22Rv1 (cell line): ENCODE measurements around the gene XPR1.

Experiments
- CTCF ChIP-seq: fragments of 450-650 bp; IDR thresholded peaks from 2 replicates; pipeline ENCODE4 v1.5.1; 2017; ENCODE audit warnings: mild to moderate bottlenecking
- ZFX ChIP-seq: fragments of 450-650 bp; IDR thresholded peaks from 2 replicates; pipeline ENCODE4 v1.6.1; 2017; ENCODE audit warnings: antibody characterized with exemption, borderline replicate concordance

DNA sequence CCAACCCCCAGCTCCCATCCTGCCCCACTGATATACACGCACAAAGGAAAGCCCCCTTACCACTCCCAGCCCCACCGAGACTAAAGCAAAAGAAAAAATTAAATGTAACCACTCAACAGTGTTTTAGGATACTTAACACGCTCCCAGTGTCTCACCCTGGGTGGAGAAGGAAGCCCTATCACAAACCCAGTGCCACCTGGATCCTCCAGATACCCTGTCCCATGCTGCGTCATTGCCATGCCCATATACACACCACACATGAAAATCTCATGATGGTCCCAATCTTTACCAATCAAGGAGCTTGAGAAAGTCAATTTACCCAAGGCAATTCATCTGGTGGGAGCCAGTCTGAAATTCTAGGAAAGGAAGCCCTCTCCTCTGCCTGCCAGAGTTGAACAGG lies 292.1 kb downstream of the XPR1 start:
- TF ChIP-seq CTCF (no peak), ZFX (no peak)
